NCI-H146 treated with DMSO at 0.1 percent for 48 hours (cell line): ENCODE results near the gene ARHGEF6.
A peak's percentile ranks its signal among the peaks of the same experiment; 100 is the strongest.

Experiments
- DNase-seq: peaks from one replicate; lab custom pipeline; 2025; ENCODE audit not compliant: unreplicated experiment; lab: John Stamatoyannopoulos, UW

Gene ARHGEF6

GRCh38 chrX:136697156-136697555 lies 83.6 kb downstream of the ARHGEF6 start:
- no peak for DNase-seq

DNA sequence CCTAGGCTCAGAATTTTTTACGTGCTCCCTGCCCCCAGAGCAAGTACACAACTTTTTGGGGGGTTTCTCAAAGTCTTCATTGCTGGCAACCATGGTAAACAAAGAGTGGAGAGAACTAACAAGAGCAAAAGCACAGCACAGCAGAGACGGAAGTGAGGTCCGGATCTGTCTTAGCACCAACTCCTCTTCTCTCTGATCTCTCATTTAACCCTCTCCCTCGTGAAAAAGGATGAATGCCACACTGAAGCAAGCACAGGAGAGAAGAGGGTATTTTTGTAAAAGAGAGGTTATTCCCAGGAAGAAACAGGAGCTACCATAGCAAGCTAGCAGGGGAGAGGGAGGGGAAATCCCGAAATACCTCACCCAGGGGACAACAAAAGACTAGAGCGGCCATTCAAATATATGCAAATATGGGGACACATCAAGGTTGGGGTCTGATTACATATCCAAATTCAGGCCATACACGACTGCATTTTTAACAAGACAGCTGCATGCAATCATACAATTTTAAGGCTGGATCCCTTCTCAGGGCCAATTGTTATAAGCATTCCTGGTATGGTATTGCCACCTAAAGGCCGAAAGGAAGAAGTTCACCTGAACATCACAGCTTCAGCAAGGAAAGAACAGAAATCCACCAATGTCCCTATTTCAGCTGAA lies 86.2 kb downstream of the ARHGEF6 start:
- DNase-seq: peak; percentile 25

- DNase-seq: no peak
These were observed 88.5 kb downstream of the ARHGEF6 start for GRCh38 chrX:136692271-136692670.

- no peak for DNase-seq
These were observed 89.5 kb downstream of the ARHGEF6 start for GRCh38 chrX:136691028-136691809.

- no peak for DNase-seq
These were observed 91.3 kb downstream of the ARHGEF6 start for GRCh38 chrX:136689436-136689835.

DNA sequence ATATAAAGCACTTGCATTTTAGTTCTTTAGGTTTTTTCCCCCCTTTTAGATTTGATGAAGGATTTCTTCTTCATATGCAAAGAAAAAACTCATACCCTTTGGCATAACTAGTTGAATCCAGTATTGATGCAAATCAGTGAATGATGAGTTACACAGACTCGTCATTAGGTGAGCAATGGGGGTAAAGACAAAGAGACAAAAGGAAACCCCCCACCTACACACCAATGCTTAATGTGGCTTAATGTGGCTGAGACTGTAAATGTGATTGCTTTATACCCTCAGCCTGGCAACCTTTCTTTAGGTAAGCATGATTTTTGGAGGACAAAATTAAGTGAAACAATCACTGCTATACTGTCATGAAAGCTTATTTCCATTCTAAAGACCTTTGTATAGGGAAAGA lies 93.3 kb downstream of the ARHGEF6 start:
- DNase-seq: no peak

- no peak for DNase-seq
These were observed 96.6 kb downstream of the ARHGEF6 start for GRCh38 chrX:136684120-136684519.

DNA sequence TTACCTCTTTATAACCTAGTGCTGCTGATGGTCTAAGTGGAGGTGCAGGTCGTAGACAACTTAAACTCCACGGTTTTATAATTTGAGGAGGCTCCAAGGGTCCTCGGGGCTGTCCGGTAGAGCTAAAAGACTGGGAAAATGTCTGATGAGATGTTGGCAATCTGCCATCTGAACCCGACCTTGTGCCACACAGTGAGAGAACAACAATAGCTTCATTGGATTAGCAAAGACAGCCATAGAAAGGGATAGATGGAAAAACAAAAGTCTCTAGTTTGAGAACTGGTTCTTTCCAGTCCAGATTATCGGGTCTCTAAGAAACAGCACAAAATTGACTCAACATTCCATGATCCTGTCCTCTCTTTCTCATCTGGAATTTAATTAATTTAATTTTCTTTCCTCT lies 101.2 kb downstream of the ARHGEF6 start:
- DNase-seq: no peak

DNA sequence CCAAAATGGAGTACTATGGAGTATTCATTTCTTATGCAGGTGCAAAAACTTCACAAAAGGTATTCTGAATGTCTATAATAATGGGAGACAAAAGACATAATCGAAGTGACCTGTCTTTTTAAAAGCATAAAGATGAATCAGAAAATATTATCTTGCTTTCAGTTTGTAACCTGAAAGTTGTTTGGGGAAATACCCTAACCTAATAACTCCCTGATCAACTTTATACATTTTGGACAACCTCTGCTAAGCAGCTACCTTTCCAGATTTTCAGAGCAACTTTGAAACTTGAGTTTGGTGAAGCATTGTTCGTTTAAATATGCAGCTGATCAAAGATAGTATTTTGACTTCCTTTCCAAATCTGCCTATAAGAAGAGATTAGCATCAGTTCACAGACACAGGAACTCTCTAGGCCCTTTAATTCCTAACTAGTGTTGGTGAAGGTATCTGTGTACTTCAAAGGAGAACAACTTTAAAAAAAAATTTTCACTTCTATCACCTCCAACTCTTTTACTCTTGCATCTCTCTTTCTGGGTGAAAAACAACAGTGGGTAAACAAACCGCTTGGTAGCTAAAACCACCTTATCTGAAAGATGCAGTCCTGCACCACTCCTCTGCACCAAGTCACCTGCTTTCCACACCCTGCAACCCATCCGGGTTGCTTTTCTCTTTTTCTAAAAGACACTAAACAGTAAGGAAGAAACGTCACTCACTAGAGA lies 106.3 kb downstream of the ARHGEF6 start:
- DNase-seq: no peak

GRCh38 chrX:136671006-136671610 lies 109.6 kb downstream of the ARHGEF6 start:
- DNase-seq: no peak

- no peak for DNase-seq
These were observed 113.1 kb downstream of the ARHGEF6 start for GRCh38 chrX:136667446-136668168.

DNA sequence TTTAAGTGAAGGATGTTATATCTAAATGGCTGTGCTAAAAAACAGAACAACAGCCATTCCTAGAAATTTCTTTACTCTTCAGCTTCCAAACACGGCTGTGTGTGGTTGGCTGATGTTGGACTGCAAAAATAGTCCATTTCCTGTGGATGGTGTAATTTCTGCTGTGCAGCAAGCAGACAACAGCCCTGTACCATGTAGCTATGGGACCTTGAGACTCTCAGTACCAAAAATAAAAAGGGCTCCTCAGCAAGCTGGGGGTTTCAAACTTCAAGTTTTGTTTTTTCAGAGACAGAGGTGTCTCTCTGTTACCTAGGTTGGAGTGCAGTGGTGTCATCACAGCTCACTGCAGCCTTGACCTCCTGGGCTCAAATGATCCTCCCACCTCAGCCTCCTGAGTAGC lies 114.6 kb downstream of the ARHGEF6 start:
- no peak for DNase-seq

- DNase-seq: no peak
These were observed 115.4 kb downstream of the ARHGEF6 start for GRCh38 chrX:136665258-136665900.

- no peak for DNase-seq
These were observed 117.8 kb downstream of the ARHGEF6 start for GRCh38 chrX:136662976-136663375.

DNA sequence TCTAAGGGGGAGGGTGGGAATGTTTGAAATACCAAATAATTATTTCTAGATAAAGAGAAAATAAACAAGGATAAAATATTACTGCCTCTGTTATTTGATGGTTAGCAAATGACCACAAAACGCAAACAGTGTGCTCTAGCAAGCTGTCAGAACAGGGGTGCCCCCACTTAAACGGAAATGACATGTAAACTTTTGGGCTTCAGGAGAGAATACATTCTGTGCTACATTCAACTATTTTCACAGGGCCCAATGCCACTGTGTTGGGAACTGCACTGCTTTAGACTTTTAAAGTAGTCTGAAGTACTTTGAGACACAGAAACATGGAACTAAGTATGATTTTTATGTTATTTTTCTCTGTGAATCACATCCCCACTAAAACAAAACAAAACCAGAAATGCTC lies 118.6 kb downstream of the ARHGEF6 start:
- no peak for DNase-seq

- no peak for DNase-seq
These were observed 119.8 kb downstream of the ARHGEF6 start for GRCh38 chrX:136660896-136661295.

- no peak for DNase-seq
These were observed 121.6 kb downstream of the ARHGEF6 start for GRCh38 chrX:136659174-136659573.

DNA sequence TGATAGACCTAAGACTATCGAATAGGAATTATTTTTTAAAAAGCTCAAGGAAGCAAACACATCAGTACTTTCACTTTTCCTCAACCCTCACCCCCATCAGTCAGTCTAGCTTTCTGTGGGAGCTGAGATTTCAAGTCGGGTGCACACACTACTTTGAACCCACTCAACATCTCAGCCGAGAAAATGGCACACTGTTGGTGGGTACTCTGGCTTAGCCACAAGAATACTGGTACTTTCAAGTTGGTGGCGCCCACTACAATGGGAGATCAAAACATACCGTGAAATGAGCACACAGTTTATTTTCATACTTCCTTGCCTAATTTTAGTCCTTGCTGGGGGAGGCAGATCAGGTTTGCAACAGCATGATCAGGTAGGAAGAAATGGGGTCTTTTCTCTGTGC lies 122.6 kb downstream of the ARHGEF6 start:
- DNase-seq: no peak

- no peak for DNase-seq
These were observed 124.3 kb downstream of the ARHGEF6 start for GRCh38 chrX:136656361-136656964.
